Osteoblast (primary cell): ENCODE data around the gene MPPED1. TPM values are rescaled to one million over a fixed set of nuclear protein-coding genes. Genes with fewer than 3 reads are reported as not detected.
A peak's percentile ranks its signal among the peaks of the same experiment; 100 is the strongest.

Source experiments
- DNase-seq: peaks from one replicate; pipeline ENCODE4 v3.0.0; 2011; ENCODE audit warnings: low spot score, mixed read lengths; ENCODE audit not compliant: insufficient read length; ENCODE audit errors: missing footprints
- H2AFZ ChIP-seq: 2 replicates; pipeline ENCODE4 v1.6.0; 2011; ENCODE audit warnings: mild to moderate bottlenecking, low read length
- H3K27ac ChIP-seq: 2 replicates; pipeline ENCODE4 v1.5.1; 2011; ENCODE audit warnings: mild to moderate bottlenecking, low read depth, low read length, moderate library complexity
- H3K27me3 ChIP-seq: 2 replicates; pipeline ENCODE4 v1.6.0; 2012; ENCODE audit warnings: mild to moderate bottlenecking, control low read depth, inconsistent platforms, low read length, moderate library complexity; ENCODE audit not compliant: insufficient read depth
- H3K36me3 ChIP-seq: 2 replicates; pipeline ENCODE4 v1.5.1; 2011; ENCODE audit warnings: mild to moderate bottlenecking, low read length, control low read depth, moderate library complexity; ENCODE audit not compliant: insufficient read depth
- H3K4me1 ChIP-seq: 2 replicates; pipeline ENCODE4 v1.5.1; 2011; ENCODE audit warnings: mild to moderate bottlenecking, low read length, control low read depth, moderate library complexity; ENCODE audit not compliant: insufficient read depth
- H3K4me2 ChIP-seq: 2 replicates; pipeline ENCODE4 v1.6.0; 2011; ENCODE audit warnings: mild to moderate bottlenecking, low read length; ENCODE audit not compliant: insufficient read depth
- H3K4me3 ChIP-seq: fragments of 200-600 bp; sonication (generic); 3 replicates; pipeline ENCODE4 v1.5.1; 2012; ENCODE audit warnings: mild to moderate bottlenecking, low read length, inconsistent platforms; ENCODE audit not compliant: insufficient read depth
- H3K79me2 ChIP-seq: 2 replicates; pipeline ENCODE4 v1.6.0; 2012; ENCODE audit warnings: mild to moderate bottlenecking, low read length, control low read depth, inconsistent platforms; ENCODE audit not compliant: insufficient read depth
- H3K9me3 ChIP-seq: 2 replicates; pipeline ENCODE4 v1.5.1; 2011; ENCODE audit warnings: low read depth, low read length, control low read depth
- H4K20me1 ChIP-seq: 2 replicates; pipeline ENCODE4 v1.6.0; 2012; ENCODE audit warnings: mild to moderate bottlenecking, low read length, control low read depth; ENCODE audit not compliant: insufficient read depth
- CTCF ChIP-seq: IDR thresholded peaks from 2 replicates; pipeline ENCODE4 v1.5.1; 2011; ENCODE audit warnings: mild to moderate bottlenecking, low read depth, low read length, moderate library complexity; ENCODE audit errors: extremely low read depth
- total RNA-seq: library from RNA; depleted of rRNA; stranded (reverse); fragments of >200 nt; gene quantifications from 2 replicates; pipeline ENCODE4 v1.2.3, GENCODE V29; 2012

Gene MPPED1
- total RNA-seq, 1 donor = not detected

- Histone ChIP-seq H3K36me3 (no peaks in the 10 kb centered on the region), H3K4me2 (no peak overlapping the region), H3K9me3 (no peaks in the 10 kb centered on the region), H3K27me3 (no peaks in the 10 kb centered on the region), H4K20me1 (no peaks in the 10 kb centered on the region), H3K79me2 (no peaks in the 10 kb centered on the region), H2AFZ (no peak overlapping the region), H3K27ac (no peak overlapping the region), H3K4me3 (no peak overlapping the region), H3K4me1 (no peaks in the 10 kb centered on the region)
- DNase-seq = peak; percentile 57
- no peak for TF ChIP-seq CTCF
Measured at GRCh38 chr22:43431808-43432554, 20.2 kb downstream of the MPPED1 start.

- H3K27me3 ChIP-seq = no peaks in the 10 kb centered on the region
- no peaks in the 10 kb centered on the region for H3K36me3 ChIP-seq
- H4K20me1 ChIP-seq = no peaks in the 10 kb centered on the region
- H3K9me3 ChIP-seq = no peaks in the 10 kb centered on the region
- no peak overlapping the region for H2AFZ ChIP-seq
- H3K27ac ChIP-seq = no peak overlapping the region
- no peak overlapping the region for H3K4me2 ChIP-seq
- DNase-seq = peak; percentile 71
- no peak overlapping the region for H3K4me3 ChIP-seq
- no peaks in the 10 kb centered on the region for H3K4me1 ChIP-seq
- no peak for TF ChIP-seq CTCF
- H3K79me2 ChIP-seq = no peaks in the 10 kb centered on the region
Measured at GRCh38 chr22:43432883-43433415, 21.1 kb downstream of the MPPED1 start.

GRCh38 chr22:43433451-43434274, 21.8 kb downstream of the MPPED1 start:
- H3K79me2 ChIP-seq = no peaks in the 10 kb centered on the region
- H3K9me3 ChIP-seq = no peaks in the 10 kb centered on the region
- no peaks in the 10 kb centered on the region for H3K36me3 ChIP-seq
- H3K27ac ChIP-seq = no peak overlapping the region
- H3K4me1 ChIP-seq = no peaks in the 10 kb centered on the region
- peak; percentile 76 for DNase-seq
- no peak overlapping the region for H3K4me2 ChIP-seq
- no peaks in the 10 kb centered on the region for H3K27me3 ChIP-seq
- no peak overlapping the region for H2AFZ ChIP-seq
- TF ChIP-seq CTCF = no peak
- no peaks in the 10 kb centered on the region for H4K20me1 ChIP-seq
- H3K4me3 ChIP-seq = no peak overlapping the region
